GM18520 (cell line): ENCODE results near the gene YWHAQ.
"Not testable (repeated sequence)": the region's sequence is repeated elsewhere in the genome, so short reads cannot be mapped to it uniquely, and the experiment has no call there.

Experiments used
- ATAC-seq: cut with Tn5 transposase; IDR thresholded peaks from one replicate; pipeline ENCODE4 v1.9.1; 2021; ENCODE audit not compliant: unreplicated experiment

Gene YWHAQ

GRCh38 chr2:9595256-9595655, 35.5 kb downstream of the YWHAQ start:
- ATAC-seq, result not testable (repeated sequence)

- no peak for ATAC-seq
Observed at GRCh38 chr2:9594366-9595054, 36.3 kb downstream of the YWHAQ start.

- ATAC-seq, result no peak
Observed at GRCh38 chr2:9593925-9594324, 36.9 kb downstream of the YWHAQ start.

GRCh38 chr2:9592699-9593098, 38.1 kb downstream of the YWHAQ start:
- no peak for ATAC-seq

GRCh38 chr2:9590641-9591040, 40.2 kb downstream of the YWHAQ start:
- no peak for ATAC-seq

GRCh38 chr2:9586465-9586864, 44.3 kb downstream of the YWHAQ start:
- ATAC-seq, result no peak

GRCh38 chr2:9585486-9585885, 45.3 kb downstream of the YWHAQ start:
- ATAC-seq, result no peak

GRCh38 chr2:9584902-9585301, 45.9 kb downstream of the YWHAQ start:
- not testable (repeated sequence) for ATAC-seq

GRCh38 chr2:9582624-9583023, 48.2 kb downstream of the YWHAQ start:
- ATAC-seq, result no peak

- ATAC-seq, result no peak
Observed at GRCh38 chr2:9578467-9579235, 52.1 kb downstream of the YWHAQ start.

- no peak for ATAC-seq
Observed at GRCh38 chr2:9574331-9574730, 56.5 kb downstream of the YWHAQ start.

- ATAC-seq, result no peak
Observed at GRCh38 chr2:9573840-9574239, 57.0 kb downstream of the YWHAQ start.

GRCh38 chr2:9573013-9573720, 57.6 kb downstream of the YWHAQ start:
- ATAC-seq, result no peak

- ATAC-seq, result no peak
Observed at GRCh38 chr2:9570182-9571060, 60.4 kb downstream of the YWHAQ start.

- no peak for ATAC-seq
Observed at GRCh38 chr2:9565436-9566153, 65.2 kb downstream of the YWHAQ start.

GRCh38 chr2:9560628-9561027, 70.2 kb downstream of the YWHAQ start:
- ATAC-seq, result no peak

- ATAC-seq, result no peak
Observed at GRCh38 chr2:9558948-9559381, 71.8 kb downstream of the YWHAQ start.

GRCh38 chr2:9556121-9556743, 74.6 kb downstream of the YWHAQ start:
- peak; percentile 7 for ATAC-seq

GRCh38 chr2:9555297-9556120, 75.3 kb downstream of the YWHAQ start, which contains the start of gene ADAM17:
TSS of gene ADAM17 (minus strand) at chr2:9555830. CDS start at chr2:9555605, 225 bp downstream.
- peak; percentile 89 for ATAC-seq
